Mesothelial cell of epicardium (in vitro differentiated cells): ENCODE data around the gene QKI. TPM values are rescaled to one million over a fixed set of nuclear protein-coding genes. Genes with fewer than 3 reads are reported as not detected.
A peak's percentile ranks its signal among the peaks of the same experiment; 100 is the strongest.

Experiments used
- DNase-seq, 2 experiments: peaks; one replicate each; pipeline ENCODE4 v3.0.0; 2021; ENCODE audit warnings: low spot score in 2 of 2; ENCODE audit not compliant: unreplicated experiment in 2 of 2
- H3K27ac Mint-ChIP-seq: 2 replicates; pipeline ENCODE4 v1.8.0; 2021; ENCODE audit warnings: mixed read lengths
- H3K27me3 Mint-ChIP-seq: 2 replicates; pipeline ENCODE4 v1.8.0; 2021; ENCODE audit warnings: low read depth, mixed read lengths
- H3K36me3 Mint-ChIP-seq: 2 replicates; pipeline ENCODE4 v1.8.0; 2021; ENCODE audit warnings: mixed read lengths
- H3K4me1 Mint-ChIP-seq: 2 replicates; pipeline ENCODE4 v1.8.0; 2021; ENCODE audit warnings: mixed read lengths
- H3K4me3 Mint-ChIP-seq: 2 replicates; pipeline ENCODE4 v1.8.0; 2021; ENCODE audit warnings: mild to moderate bottlenecking, moderate library complexity, mixed read lengths
- H3K9me3 Mint-ChIP-seq: 2 replicates; pipeline ENCODE4 v1.8.0; 2021; ENCODE audit warnings: mixed read lengths
- CTCF ChIP-seq: fragments of 200-600 bp; sonication (generic); IDR thresholded peaks from one replicate; pipeline ENCODE4 v1.5.0; 2021; ENCODE audit warnings: antibody characterized with exemption; ENCODE audit not compliant: unreplicated experiment
- total RNA-seq: library from RNA; stranded (reverse); gene quantifications from 3 replicates; pipeline ENCODE4 v1.2.1, GENCODE V29; 2021

Gene QKI
- total RNA-seq, 1 donor from 2014 or later, result 133 TPM

DNA sequence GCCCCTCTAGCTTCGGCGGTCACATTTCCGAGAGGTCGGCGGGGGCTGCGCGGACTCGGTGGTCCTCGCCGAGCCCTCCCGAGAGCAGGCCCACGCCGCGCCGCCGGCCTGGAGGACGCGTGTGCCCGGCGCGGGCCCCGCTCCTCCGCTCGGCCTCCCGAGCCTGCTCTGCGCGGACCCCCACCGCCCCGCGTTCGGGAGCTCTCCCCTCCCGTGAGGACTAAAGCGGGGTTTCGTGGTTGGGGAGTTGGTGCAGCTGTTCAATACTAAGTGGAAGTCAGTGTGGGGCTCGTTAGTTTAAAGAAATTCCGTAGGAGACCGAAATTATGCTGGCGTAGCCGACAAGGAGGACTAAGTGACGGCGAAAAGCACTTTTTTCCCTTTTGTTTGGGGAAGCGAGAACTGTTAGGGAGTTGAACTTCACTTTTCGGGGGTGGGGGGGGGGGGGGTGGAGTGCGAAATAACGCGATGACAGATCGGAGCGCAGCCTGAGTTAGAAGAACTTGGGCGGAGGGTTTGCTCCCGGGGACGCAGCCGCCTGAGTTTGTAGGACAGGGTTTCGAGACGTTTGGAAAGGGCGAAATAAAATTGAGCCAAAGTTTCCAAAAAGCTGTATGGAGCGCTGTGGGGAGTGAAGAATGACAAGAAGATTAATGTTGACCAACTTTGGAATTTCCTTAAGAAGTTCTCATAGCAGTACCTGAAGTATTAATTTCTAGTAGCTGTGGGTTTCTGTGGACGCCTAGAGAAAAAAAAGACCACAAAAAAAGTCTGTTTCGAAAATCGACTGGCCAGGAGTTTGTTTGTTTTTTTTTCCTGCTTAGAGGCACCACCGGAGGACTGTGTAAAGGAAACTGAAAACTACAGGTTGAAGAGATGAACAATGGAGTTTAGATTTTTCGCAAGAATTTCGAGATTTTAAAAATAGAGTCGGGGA, 1.4 kb downstream of the QKI start:
- Mint-ChIP-seq H3K4me3 (peak overlapping the region; percentile 88), H3K4me1 (peaks cover 37% of the 10 kb centered on the region), H3K9me3 (no peaks in the 10 kb centered on the region), H3K27ac (peak overlapping the region; percentile 98), H3K36me3 (no peaks in the 10 kb centered on the region), H3K27me3 (no peaks in the 10 kb centered on the region)
- DNase-seq, result peak in 1 of 2 experiments; percentile 51
- no peak for TF ChIP-seq CTCF

DNA sequence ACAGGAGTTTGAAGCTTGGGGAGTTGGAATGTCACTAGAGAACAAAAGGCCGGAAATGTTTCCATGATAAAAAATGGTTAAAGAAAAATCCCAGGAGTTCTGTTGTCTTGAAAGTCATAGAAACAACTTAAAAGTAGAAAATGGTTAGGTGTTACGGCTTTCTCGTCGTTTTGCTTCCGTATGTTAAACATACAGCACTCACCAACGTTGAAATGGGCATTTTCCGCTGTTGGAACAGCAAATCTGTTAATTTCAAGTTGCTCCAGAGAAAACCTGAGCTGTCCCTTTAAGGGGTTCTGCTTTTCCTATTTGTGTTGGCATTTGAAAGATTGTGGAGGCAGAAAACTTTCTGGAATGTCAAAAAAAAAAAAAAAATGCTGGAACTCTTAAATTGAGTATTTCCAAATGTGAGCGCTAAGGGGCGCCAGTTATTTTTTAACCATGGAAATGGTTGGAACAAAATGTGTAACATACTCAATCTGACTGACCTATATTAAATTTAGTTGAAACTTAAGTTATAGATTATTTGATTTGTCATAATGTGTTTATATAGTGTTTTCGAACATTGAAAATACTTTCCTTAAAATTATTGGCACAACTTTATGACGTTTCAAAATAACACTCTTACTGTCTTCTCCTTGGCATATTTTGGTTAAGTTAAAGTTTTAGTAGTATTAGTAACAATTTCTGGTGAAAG, 2.2 kb downstream of the QKI start:
- DNase-seq, result no peak
- Mint-ChIP-seq H3K4me1 (peaks cover 43% of the 10 kb centered on the region), H3K4me3 (peak overlapping the region; percentile 88), H3K27ac (peak overlapping the region; percentile 98), H3K27me3 (no peaks in the 10 kb centered on the region), H3K36me3 (no peaks in the 10 kb centered on the region), H3K9me3 (no peaks in the 10 kb centered on the region)
- peak; percentile 82 for TF ChIP-seq CTCF

- TF ChIP-seq CTCF, result no peak
- H3K4me1 Mint-ChIP-seq, result peaks cover 41% of the 10 kb centered on the region
- peak overlapping the region; percentile 88 for H3K4me3 Mint-ChIP-seq
- H3K9me3 Mint-ChIP-seq, result no peaks in the 10 kb centered on the region
- peak overlapping the region; percentile 71 for H3K27ac Mint-ChIP-seq
- no peaks in the 10 kb centered on the region for H3K27me3 Mint-ChIP-seq
- no peaks in the 10 kb centered on the region for H3K36me3 Mint-ChIP-seq
- no peak for DNase-seq
Measured at GRCh38 chr6:163417595-163417994, 3.1 kb downstream of the QKI start.

DNA sequence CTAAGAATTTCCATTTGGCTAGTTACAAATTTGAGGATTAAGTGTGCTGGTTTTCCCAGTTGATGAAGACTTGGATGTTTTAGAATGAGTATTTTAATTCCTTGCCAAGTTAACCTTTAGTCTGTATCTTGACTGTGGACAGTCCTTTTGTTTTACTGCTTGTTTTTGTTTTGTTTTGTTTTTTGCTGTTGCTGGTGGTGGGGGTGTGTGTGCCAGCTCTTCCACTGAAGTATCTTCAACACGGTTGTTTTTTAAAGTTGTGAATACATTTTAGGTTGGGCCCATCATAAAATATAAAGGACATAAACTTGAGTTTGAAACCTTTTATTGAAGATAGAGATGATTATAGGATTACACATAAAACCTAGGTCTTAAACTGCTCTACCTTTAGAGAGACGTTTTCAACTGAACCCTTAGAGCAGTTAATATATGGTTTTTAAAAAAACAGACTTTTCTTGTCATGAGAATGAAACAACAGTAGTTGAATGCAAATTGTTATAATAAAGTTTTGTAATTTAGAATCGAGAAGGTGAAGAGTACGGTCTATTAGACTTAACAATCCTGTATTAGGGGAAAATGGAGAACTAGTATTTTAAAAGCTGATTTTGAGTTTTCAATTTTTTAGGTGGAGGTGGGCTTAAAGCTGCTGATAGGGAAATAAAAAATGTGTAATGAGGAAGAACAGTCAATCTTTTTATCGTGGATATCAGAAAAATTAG, 4.0 kb downstream of the QKI start:
- H3K4me3 Mint-ChIP-seq, result peak overlapping the region; percentile 46
- no peak for TF ChIP-seq CTCF
- H3K27me3 Mint-ChIP-seq, result no peaks in the 10 kb centered on the region
- H3K27ac Mint-ChIP-seq, result peak overlapping the region; percentile 48
- H3K9me3 Mint-ChIP-seq, result no peaks in the 10 kb centered on the region
- no peaks in the 10 kb centered on the region for H3K36me3 Mint-ChIP-seq
- no peak for DNase-seq
- peaks cover 38% of the 10 kb centered on the region for H3K4me1 Mint-ChIP-seq

- H3K36me3 Mint-ChIP-seq, result no peaks in the 10 kb centered on the region
Measured at GRCh38 chr6:163419413-163420288, 5.1 kb downstream of the QKI start.

More at GRCh38 chr6:163419413-163420288, 5.1 kb downstream of the QKI start:
- Mint-ChIP-seq H3K27me3 (no peaks in the 10 kb centered on the region), H3K4me1 (peaks cover 38% of the 10 kb centered on the region), H3K4me3 (no peak overlapping the region), H3K9me3 (no peaks in the 10 kb centered on the region), H3K27ac (peak overlapping the region; percentile 20)
- no peak for DNase-seq
- no peak for TF ChIP-seq CTCF
